ENCODE data around the gene WDR18. TPM values are rescaled to one million over a fixed set of nuclear protein-coding genes. Genes with fewer than 3 reads are reported as not detected.
A peak's percentile ranks its signal among the peaks of the same experiment; 100 is the strongest.

WDR18 gene, protein sequence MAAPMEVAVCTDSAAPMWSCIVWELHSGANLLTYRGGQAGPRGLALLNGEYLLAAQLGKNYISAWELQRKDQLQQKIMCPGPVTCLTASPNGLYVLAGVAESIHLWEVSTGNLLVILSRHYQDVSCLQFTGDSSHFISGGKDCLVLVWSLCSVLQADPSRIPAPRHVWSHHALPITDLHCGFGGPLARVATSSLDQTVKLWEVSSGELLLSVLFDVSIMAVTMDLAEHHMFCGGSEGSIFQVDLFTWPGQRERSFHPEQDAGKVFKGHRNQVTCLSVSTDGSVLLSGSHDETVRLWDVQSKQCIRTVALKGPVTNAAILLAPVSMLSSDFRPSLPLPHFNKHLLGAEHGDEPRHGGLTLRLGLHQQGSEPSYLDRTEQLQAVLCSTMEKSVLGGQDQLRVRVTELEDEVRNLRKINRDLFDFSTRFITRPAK
- polyA plus RNA-seq (2011; rRNA removed): 28.1 and 44.3 TPM in 2 replicates
- polyA minus RNA-seq (2011; rRNA and poly(A)+ RNA removed): 25.1 and 40.3 TPM in 2 replicates

DNA sequence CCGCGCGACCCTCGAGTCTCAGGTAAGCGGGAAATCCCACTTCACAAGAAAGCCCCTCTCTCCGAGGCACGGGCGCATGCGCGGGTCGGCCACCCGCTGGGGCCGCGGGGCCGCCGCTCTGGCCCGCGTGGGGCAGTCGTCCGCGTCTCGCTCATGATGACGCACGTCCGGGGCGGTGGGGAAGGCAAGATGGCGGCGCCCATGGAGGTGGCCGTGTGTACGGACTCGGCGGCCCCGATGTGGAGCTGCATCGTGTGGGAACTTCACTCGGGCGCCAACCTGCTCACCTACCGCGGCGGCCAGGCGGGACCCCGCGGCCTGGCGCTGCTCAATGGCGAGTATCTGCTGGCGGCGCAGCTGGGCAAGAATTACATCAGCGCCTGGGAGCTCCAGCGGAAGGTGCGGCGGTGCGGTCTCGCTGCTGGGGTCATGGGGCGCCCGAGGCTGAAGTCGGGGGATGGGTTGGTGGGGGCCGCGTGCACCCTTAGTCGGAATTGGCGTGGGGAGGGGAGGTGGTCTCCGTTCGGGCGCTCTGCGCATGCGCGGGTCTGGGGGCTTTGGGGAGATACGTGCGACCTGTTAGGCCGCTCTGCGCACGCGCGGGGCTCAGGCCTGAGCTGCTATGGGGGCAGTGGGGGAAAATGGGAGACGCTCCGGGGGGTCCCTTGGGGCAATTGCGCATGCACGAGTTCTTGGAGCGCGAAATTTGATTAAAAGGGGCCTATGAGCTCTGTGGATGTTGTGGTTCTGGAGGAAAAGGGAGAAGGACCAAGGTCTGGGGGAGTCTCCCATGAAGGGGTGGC lies at the start of gene WDR18:
Gene WDR18, plus strand, starts transcription at position 181 of the 803 bp plus-strand sequence. Its CDS starts 9 bp downstream, at position 190.
- H3K27me3 ChIP-seq (ENCODE audit: control insufficient read depth, insufficient read depth, low read length): no peaks in the 10 kb centered on the region
- H3K4me3 ChIP-seq (ENCODE audit: low read depth, low read length): peak within 1 kb of the TSS; percentile 97
- CTCF ChIA-PET: interaction anchor here (0.6 to 7.8 kb wide), 22 partner anchors 8 to 260 kb away, joined by 3 to 102 read pairs (median 4); no protein-coding TSS in a partner anchor
- TF ChIP-seq, protein P1, sequence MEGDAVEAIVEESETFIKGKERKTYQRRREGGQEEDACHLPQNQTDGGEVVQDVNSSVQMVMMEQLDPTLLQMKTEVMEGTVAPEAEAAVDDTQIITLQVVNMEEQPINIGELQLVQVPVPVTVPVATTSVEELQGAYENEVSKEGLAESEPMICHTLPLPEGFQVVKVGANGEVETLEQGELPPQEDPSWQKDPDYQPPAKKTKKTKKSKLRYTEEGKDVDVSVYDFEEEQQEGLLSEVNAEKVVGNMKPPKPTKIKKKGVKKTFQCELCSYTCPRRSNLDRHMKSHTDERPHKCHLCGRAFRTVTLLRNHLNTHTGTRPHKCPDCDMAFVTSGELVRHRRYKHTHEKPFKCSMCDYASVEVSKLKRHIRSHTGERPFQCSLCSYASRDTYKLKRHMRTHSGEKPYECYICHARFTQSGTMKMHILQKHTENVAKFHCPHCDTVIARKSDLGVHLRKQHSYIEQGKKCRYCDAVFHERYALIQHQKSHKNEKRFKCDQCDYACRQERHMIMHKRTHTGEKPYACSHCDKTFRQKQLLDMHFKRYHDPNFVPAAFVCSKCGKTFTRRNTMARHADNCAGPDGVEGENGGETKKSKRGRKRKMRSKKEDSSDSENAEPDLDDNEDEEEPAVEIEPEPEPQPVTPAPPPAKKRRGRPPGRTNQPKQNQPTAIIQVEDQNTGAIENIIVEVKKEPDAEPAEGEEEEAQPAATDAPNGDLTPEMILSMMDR (IDR thresholded peaks at IDR 0.05; ENCODE audit: insufficient read depth, low read depth, low read length): no peak
- DNase-seq (ENCODE audit: low read depth): peak; percentile 27
- POLR2A ChIA-PET: interaction anchor here (0.6 to 1.0 kb wide), 3 partner anchors 52 to 260 kb away, joined by 3 read pairs; partner anchors contain the start of gene POLR2E
- peaks cover 14% of the 10 kb centered on the region for H3K36me3 ChIP-seq (ENCODE audit: control insufficient read depth, insufficient read depth, low read length)

DNA sequence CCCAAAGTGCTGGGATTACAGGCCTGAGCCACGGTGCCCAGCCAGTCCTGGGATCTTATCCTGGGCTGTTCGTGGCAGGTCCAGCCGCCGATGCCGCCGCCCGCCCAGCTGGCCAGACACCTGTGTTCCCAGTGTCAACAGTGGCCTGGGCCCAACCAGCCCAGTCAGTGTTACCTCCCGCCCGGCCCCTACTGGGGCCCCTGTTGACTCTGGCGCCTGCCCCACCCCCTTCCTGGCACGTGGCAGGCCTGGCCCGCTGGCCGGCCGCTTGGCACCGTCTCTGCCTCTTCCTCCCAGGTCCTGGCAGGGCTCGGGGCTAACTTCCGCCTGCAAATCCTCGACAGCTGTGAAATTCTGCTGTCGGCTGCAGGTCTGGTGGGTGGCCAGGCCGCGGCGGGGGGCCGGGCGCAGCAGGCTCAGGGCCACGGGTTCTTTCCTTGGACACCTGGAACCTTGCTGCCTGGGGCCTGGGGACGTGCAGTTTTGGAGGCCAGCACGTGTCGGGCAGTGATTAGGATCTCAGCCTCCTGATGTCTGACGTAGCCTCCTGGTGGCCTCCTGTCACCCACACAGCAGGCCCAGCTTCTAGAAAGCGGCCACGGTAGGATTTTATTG lies 49.2 kb upstream of the WDR18 start:
- ChIA-PET POLR2A (no interaction called here), CTCF (no interaction called here)
- no peaks in the 10 kb centered on the region for H3K27me3 ChIP-seq (ENCODE audit: control insufficient read depth, insufficient read depth, low read length)
- peaks cover 28% of the 10 kb centered on the region for H3K36me3 ChIP-seq (ENCODE audit: control insufficient read depth, insufficient read depth, low read length)
- TF ChIP-seq, protein P1 (IDR thresholded peaks at IDR 0.05; ENCODE audit: insufficient read depth, low read depth, low read length): no peak
- no peak for DNase-seq (ENCODE audit: low read depth)
- no peak overlapping the region for H3K4me3 ChIP-seq (ENCODE audit: low read depth, low read length)

DNA sequence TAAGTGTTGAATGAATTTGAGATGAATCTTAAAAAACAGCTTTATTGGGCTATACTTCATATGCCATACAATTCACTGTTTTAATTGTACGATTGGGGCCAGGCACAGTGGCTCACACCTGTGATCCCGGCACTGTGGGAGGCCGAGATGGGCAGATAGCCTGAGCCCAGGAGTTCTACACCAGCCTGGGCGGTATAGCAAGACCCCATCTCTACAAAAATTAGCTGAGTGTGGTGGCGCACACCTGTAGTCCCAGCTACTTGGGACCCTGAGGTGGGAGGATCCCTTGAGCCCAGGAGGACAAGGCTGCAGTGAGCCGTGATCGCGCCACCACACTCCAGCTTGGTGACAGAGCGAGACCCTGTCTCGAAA lies 48.0 kb upstream of the WDR18 start:
- CTCF ChIA-PET: interaction anchor here (1.5 to 1.7 kb wide), 3 partner anchors 9 to 46 kb away, joined by 3 to 4 read pairs (median 3); no protein-coding TSS in a partner anchor
- no peak for DNase-seq (ENCODE audit: low read depth)
- POLR2A ChIA-PET: no interaction called here
- no peak overlapping the region for H3K4me3 ChIP-seq (ENCODE audit: low read depth, low read length)
- TF ChIP-seq, protein P1 (IDR thresholded peaks at IDR 0.05; ENCODE audit: insufficient read depth, low read depth, low read length): no peak
- peaks cover 26% of the 10 kb centered on the region for H3K36me3 ChIP-seq (ENCODE audit: control insufficient read depth, insufficient read depth, low read length)
- no peaks in the 10 kb centered on the region for H3K27me3 ChIP-seq (ENCODE audit: control insufficient read depth, insufficient read depth, low read length)

DNA sequence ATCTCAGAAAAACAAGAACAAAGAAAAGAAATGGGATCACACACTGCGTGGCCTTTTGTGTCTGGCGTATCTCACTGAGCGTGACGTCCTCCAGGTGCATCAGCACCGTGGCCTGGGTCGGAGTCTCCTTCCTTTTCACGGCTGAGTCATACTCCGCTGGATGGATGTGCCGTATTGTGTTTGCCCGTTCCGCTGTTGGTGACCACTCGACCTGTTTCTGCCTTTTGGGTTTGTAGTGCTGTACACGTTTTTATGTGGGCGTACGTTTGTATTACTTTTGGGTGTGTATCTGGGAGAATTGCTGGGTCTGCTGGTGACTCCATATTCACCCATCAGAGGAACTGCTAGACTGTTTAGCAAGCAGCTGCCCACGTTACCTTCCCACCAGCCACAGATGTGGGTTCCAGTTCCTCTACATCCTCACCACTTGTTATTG lies 46.9 kb upstream of the WDR18 start:
- CTCF ChIA-PET: interaction anchor here (1.5 to 1.7 kb wide), 2 partner anchors 39 to 45 kb away, joined by 3 to 4 read pairs; no protein-coding TSS in a partner anchor
- H3K4me3 ChIP-seq (ENCODE audit: low read depth, low read length): no peak overlapping the region

More for the DNA sequence above, 46.9 kb upstream of the WDR18 start:
- H3K27me3 ChIP-seq (ENCODE audit: control insufficient read depth, insufficient read depth, low read length): no peaks in the 10 kb centered on the region
- no peak for DNase-seq (ENCODE audit: low read depth)
- POLR2A ChIA-PET: no interaction called here
- peaks cover 29% of the 10 kb centered on the region for H3K36me3 ChIP-seq (ENCODE audit: control insufficient read depth, insufficient read depth, low read length)
- TF ChIP-seq, protein P1 (IDR thresholded peaks at IDR 0.05; ENCODE audit: insufficient read depth, low read depth, low read length): no peak

All from BJ (cell line).